Measurements from ENCODE around the gene SETD4.

SETD4 gene

GRCh38 chr21:35988416-35989137 is 71.7 kb downstream of the SETD4 start:
- no peak for DNase-seq
- in situ Hi-C loops (cut with HindIII; ENCODE audit: low pct_ligation_motif_present, low pct_unique_long_range_greater_than_20kb, low sequenced_read_pairs), result no loop called here

- in situ Hi-C loops (cut with HindIII; ENCODE audit: low pct_ligation_motif_present, low pct_unique_long_range_greater_than_20kb, low sequenced_read_pairs), result no loop called here
- DNase-seq, result no peak
Measured at GRCh38 chr21:35987475-35987874, 72.9 kb downstream of the SETD4 start.

- no peak for DNase-seq
- in situ Hi-C loops (cut with HindIII; ENCODE audit: low pct_ligation_motif_present, low pct_unique_long_range_greater_than_20kb, low sequenced_read_pairs), result no loop called here
Measured at GRCh38 chr21:35984654-35985361, 75.5 kb downstream of the SETD4 start.
